GM18951 (cell line): Measurements from ENCODE around the gene RFX7.
A peak's percentile ranks its signal among the peaks of the same experiment; 100 is the strongest.

Source experiments
- POLR2A ChIP-seq: IDR thresholded peaks from 4 replicates; pipeline ENCODE4 v1.6.1; 2011; ENCODE audit warnings: mild to moderate bottlenecking; ENCODE audit not compliant: insufficient read length, insufficient read depth; ENCODE audit errors: extremely low read depth
- in situ Hi-C: fragments of 300-500 bp; cut with MboI; formaldehyde crosslinking; loops from one replicate; pipeline ENCODE4 v1.12.0; 2022; ENCODE audit warnings: low sequenced_read_pairs, mixed read lengths, inconsistent platforms; ENCODE audit not compliant: unreplicated experiment

Gene RFX7

DNA sequence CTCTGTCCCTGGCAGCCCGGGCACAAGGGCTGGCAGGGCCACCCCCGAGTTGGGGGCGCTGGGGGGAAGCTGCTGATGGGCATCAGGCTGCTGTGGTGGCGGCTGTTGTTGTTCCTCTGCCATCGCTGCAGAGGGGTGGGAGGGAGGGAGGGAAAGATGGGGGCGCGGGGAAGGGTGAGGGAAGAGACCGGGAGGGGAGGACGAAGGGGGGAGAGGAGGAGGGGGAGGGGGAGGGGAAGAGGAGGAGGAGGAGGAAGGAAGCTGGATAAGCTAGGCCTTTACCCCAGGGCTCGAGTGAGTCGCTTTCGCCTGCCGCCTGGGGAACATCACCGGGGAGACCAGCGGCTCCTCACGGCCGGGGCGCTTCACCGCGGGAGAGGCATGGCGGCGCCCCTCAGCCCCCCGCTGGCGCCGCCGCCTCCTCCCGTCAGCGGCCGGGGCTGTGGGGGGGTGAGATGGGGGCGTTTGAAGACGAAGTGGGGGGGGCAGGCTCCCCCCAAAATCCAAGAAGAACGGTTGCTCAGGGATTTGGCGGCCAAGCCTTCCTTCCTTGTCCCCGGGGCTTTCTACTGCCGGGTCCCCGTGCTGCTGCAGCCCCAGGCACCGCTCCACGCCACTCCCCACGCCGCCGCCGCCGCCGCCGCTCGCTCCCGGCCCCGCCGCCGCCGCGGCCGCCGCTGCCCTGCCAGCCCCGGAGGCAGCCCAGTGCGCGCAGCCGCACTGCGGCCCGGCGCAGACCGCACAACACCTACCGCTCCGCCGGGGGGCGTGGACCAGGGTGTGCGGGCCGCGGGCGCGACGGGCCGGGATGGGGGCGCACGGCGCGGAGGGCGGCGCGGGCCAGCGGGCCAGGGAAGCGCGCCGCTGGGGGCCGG lies at the start of gene RFX7:
TSS of gene RFX7 (minus strand) at position 717 of the 875 bp plus-strand sequence. CDS start at position 123, 594 bp downstream.
- in situ Hi-C loops: no loop called here
- TF ChIP-seq POLR2A: peak; percentile 73

- TF ChIP-seq POLR2A: no peak
- in situ Hi-C loops: no loop called here
Measured at GRCh38 chr15:56292546-56293316, 49.1 kb upstream of the RFX7 start.

- TF ChIP-seq POLR2A: no peak
- in situ Hi-C loops: no loop called here
Measured at GRCh38 chr15:56291741-56292140, 48.1 kb upstream of the RFX7 start.

GRCh38 chr15:56286213-56286612 lies 42.5 kb upstream of the RFX7 start:
- no peak for TF ChIP-seq POLR2A
- in situ Hi-C loops: no loop called here

GRCh38 chr15:56281145-56281544 lies 37.5 kb upstream of the RFX7 start:
- TF ChIP-seq POLR2A: no peak
- in situ Hi-C loops: no loop called here

DNA sequence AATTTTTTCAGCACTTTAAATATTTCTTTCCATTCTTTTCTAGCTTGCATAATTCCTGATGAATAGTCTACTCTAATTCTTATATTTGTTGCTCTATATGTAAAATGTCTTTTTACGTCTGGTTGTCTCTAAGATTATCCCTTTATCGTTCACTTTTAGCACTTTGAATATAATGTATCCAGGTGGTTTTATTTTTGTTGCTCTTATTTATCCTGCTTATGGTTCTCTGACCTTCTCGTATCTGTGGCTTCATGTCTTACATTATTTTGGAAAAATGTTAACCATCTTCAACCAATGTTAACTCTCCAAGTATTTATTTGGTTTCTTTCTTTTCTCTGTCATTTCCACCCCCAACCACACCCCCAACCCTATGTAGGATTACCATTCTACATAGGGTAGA lies 30.0 kb upstream of the RFX7 start:
- no peak for TF ChIP-seq POLR2A

DNA sequence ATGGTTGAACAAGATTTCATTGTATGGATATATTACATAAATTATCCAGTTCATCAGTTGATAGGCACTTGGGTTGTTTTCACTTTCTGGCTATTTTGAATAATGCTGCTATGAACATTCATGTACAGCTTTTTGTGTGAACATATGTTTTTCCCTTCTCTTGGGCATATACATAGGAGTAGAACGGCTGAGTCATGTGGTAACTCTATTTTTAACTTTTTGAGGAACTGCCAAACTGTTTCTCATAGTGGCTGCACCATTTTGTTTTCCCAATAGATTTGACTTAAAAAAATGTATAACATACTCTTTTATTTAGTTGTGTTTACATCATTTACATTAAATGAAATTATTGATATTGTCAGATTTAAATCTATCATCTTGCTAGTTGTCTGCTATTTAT lies 28.8 kb upstream of the RFX7 start:
- in situ Hi-C loops: loop anchor here (25.0 kb wide), 1 partner anchor 165 kb away; no protein-coding TSS in a partner anchor
- no peak for TF ChIP-seq POLR2A

More for the DNA sequence above, 30.0 kb upstream of the RFX7 start:
- in situ Hi-C loops: loop anchor here (25.0 kb wide), 1 partner anchor 164 kb away; no protein-coding TSS in a partner anchor

GRCh38 chr15:56266465-56266864 lies 22.8 kb upstream of the RFX7 start:
- in situ Hi-C loops: loop anchor here (25.0 kb wide), 1 partner anchor 171 kb away; no protein-coding TSS in a partner anchor

GRCh38 chr15:56261854-56262509 lies 18.3 kb upstream of the RFX7 start:
- no peak for TF ChIP-seq POLR2A
- in situ Hi-C loops: loop anchor here (25.0 kb wide), 1 partner anchor 175 kb away; no protein-coding TSS in a partner anchor

- in situ Hi-C loops: loop anchor here (25.0 kb wide), 1 partner anchor 180 kb away; no protein-coding TSS in a partner anchor
Measured at GRCh38 chr15:56257306-56257705, 13.6 kb upstream of the RFX7 start.

GRCh38 chr15:56254265-56254664 lies 10.6 kb upstream of the RFX7 start:
- no peak for TF ChIP-seq POLR2A
- in situ Hi-C loops: loop anchor here (25.0 kb wide), 1 partner anchor 183 kb away; no protein-coding TSS in a partner anchor

DNA sequence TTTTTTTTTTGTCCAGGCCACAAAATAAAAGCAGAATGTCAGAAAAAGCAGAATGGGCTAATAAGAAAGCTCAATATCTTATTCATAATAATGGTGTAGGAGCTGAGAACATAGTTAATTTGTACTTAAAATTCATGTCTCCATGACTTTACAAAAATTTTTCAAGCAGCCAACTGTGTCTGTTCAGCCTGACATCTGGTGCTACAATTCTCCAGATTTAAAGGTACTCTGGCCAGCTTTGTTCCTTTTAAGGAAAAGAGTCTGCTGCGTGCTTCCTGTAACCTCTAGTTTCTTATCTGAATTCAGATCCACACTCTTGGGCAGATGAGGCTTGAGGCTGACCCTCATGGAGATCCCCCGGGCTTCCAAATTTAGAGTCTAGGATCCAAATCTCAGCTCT lies 8.7 kb upstream of the RFX7 start:
- in situ Hi-C loops: loop anchor here (25.0 kb wide), 1 partner anchor 185 kb away; no protein-coding TSS in a partner anchor

DNA sequence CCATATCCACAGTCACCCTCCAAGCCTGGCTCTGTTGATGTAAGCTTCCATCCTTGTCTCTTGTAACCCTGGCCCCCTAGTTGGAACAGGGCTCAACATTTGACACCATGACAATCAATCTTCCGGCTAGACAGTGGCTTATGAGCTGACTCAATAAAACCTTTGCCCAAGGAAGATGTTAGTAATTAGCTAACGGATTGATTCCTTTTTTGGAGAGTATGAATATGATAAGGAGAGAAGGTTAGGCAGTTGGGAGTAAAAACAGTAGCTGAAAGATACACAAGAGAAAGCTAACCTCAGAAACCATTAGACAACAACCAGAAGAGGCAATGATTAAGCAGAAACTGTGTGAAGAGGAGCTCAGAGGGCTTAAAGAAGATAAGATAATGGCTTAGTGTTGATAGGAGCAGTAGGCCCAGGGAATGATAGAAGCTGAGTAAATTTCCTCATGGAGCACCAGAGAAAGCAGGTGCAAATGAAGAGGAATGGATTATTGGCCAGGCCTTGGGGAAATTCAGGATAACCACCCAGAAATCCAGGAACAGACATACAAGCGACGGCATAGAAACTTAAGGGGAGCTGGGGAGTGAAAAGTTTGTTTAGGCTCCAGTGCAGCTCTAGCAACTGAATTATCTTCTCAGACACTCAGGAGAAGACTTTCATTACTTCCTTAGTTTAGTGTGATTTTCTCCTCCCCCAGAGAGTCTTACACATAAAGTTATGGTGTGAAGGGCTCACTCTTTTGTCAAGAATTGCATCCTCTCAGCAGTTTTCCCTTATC lies 7.8 kb upstream of the RFX7 start:
- TF ChIP-seq POLR2A: no peak
- in situ Hi-C loops: loop anchor here (25.0 kb wide), 1 partner anchor 186 kb away; no protein-coding TSS in a partner anchor

More for the DNA sequence above, 8.7 kb upstream of the RFX7 start:
- no peak for TF ChIP-seq POLR2A
